ENCODE measurements around the gene GTSF1L.
A peak's percentile ranks its signal among the peaks of the same experiment; 100 is the strongest.
"Not testable (repeated sequence)": the region's sequence is repeated elsewhere in the genome, so short reads cannot be mapped to it uniquely, and the experiment has no call there.

Gene GTSF1L

DNA sequence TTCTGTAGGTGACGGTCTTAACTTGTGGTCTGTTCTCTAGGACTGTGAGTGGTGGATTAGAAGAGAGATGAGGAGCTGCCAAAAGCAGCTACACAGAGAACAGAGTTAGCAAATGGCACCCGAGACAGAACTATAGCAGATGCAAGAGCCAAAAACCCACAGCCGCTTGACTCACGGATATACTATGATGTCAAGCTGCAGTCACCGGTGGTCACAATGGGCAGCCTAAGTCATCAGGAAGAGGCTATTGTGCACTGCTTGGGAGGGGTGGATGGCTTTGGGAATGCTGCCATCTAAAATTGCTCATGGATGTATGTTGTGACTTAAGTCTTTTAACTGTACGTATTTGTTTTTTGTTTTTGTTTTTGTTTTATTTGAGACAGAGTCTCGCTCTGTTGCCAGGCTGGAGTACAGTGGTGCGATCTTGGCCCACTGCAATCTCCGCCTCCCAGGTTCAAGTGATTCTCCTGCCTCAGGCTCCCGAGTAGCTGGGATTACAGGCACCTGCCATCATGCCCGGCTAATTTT, at the start of gene GTSF1L:
TSS of gene GTSF1L (minus strand) at position 192 of the 528 bp plus-strand sequence. CDS start 308 bp downstream, outside the sequence.
- no peak for DNase-seq (ENCODE audit: low spot score)

DNA sequence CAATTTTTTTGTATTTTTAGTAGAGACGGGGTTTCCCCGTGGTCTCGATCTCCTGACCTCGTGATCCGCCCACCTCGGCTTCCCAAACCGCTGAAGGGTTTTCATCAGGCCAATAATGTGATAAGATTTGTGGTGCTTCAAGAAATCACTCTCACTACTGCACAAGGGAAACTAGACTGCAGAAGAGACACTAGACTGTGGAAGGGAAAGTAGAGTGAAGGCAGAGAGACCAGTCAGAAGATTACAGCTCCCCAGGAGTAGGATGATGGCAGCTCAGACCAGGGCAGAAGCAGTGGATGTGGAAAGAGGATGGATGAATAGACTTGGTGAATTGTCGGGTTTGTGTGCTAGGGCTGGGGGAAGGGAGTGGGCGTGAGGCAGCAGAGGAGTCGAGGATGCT, 48.0 kb upstream of the GTSF1L start:
- DNase-seq (ENCODE audit: low spot score) = no peak

- no peak for DNase-seq (ENCODE audit: low spot score)
Measured at GRCh38 chr20:43771503-43772190, 44.8 kb upstream of the GTSF1L start.

DNA sequence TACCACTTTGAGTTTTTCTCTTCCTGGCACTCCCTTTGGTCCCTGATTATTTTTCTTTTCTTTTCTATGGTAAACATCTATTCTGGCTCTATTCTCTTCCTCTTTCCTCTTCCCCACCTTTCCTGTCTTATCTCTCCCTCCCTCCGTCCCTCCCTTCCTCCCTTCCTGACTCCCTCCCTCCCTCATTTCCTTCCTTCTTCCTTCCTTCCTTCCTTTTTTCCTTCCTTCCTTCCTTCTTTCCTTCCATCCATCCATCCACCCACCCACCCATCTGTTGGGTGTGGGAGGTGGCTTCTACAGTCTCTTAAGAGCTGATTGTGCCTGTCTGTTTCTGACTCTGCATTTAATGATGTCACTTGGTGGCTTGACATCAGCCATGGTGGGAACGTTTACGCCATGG, 43.5 kb upstream of the GTSF1L start:
- no peak for DNase-seq (ENCODE audit: low spot score)

DNA sequence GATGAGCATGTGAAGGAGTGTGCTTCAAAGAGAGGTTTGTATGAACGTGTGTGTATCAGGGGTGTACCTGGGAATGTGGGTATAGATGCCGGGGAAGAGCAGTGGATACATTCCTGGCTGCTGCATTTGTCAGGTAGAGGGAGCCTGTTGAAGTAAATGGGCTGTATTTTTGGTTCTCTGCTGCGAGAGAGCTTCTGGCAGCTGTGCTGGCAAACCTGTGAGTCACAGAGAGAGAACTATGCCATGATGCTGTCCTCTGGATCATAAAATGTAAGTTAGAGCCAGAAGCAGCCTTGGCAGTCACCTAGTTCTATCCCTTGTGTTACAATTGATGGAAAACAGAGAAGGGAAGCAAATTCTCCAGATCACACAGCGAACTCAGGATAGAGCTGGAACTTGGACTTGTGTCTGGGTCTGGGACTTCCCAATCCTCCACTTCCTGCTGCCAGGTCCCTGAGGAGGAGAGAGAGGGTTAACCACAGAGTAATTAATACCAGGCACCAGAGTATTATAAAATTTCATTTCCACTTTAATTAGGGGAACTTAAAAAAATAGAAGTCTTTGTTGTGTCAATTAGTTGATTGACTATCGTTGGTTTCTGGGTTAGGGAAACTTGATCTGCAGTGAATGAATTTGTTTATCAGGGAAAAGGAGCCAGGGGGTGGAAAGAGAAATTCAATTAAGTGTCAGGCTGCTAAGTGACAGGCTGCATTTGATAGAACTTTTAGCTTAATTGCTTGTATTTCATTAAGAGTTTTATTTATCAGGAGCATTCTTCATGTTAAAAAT, 41.1 kb upstream of the GTSF1L start:
- peak; percentile 60 for DNase-seq (ENCODE audit: low spot score)

DNA sequence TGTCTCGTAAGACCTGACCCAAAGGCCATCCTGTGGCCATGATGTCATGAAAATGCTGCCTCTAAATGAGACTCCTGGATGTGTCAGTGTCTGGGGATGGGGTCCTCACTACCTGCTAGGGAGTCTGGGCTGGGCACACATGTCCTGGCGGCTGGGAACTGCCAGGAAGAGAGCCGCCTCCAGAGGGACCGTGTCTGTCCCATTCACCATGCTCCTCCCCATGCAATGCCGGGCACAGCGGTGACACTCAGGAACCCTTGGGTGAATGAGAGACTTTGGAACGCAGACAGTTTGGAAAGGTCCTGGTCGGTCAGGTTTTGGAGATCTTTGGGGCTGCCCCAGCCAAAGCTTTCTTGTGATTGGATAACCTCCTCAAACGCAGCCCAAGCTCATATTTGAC, 40.1 kb upstream of the GTSF1L start:
- no peak for DNase-seq (ENCODE audit: low spot score)

- no peak for DNase-seq (ENCODE audit: low spot score)
Measured at GRCh38 chr20:43766385-43766784, 39.6 kb upstream of the GTSF1L start.

DNA sequence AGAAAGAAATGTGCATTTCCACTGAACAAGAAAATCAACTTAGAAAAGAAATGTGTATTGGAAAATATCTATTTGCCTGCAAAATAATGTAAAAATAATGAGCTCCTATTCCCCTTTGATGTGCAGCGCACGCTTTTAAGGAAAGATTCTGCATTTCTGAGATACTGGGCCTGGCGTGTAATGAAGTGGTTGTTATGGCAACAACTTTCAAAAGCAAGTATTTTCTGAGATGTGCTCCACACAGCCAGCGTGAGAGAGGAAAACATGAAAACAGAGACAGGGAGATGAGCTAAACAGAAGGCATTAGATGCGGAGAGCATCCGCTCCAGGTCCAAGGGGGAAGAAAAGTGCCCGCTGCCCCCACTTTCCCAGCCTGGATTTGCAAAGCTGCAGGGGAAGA, 39.1 kb upstream of the GTSF1L start:
- DNase-seq (ENCODE audit: low spot score) = no peak

GRCh38 chr20:43762911-43763310, 36.1 kb upstream of the GTSF1L start:
- no peak for DNase-seq (ENCODE audit: low spot score)

- no peak for DNase-seq (ENCODE audit: low spot score)
Measured at GRCh38 chr20:43761386-43762340, 34.9 kb upstream of the GTSF1L start.

- DNase-seq (ENCODE audit: low spot score) = not testable (repeated sequence)
Measured at GRCh38 chr20:43757888-43758287, 31.1 kb upstream of the GTSF1L start.

DNA sequence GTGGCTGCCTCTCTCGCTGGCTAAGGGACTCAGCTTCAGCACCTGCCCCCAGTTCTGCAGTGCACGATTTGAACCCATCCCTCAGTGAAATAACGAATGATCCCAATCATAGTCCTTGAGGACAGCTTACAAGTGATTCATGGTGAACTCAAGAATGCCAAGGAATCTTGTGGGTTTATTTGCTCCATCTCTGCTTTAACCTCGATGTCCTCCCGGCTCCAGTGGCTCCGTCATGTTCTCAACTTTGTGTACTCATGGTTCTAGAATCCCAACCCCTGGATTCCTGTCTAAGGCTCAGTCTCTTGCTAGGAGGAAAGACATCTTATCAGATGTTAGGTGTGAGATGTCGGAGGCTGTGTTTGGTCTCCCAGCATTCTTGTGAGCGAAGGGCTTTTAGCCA, 29.0 kb upstream of the GTSF1L start:
- no peak for DNase-seq (ENCODE audit: low spot score)

- DNase-seq (ENCODE audit: low spot score) = no peak
Measured at GRCh38 chr20:43755390-43755789, 28.6 kb upstream of the GTSF1L start.

- DNase-seq (ENCODE audit: low spot score) = peak; percentile 86
Measured at GRCh38 chr20:43752561-43753301, 25.9 kb upstream of the GTSF1L start.

GRCh38 chr20:43752051-43752360, 25.2 kb upstream of the GTSF1L start:
- DNase-seq (ENCODE audit: low spot score) = no peak

- no peak for DNase-seq (ENCODE audit: low spot score)
Measured at GRCh38 chr20:43751167-43752050, 24.6 kb upstream of the GTSF1L start.

GRCh38 chr20:43750774-43751166, 24.0 kb upstream of the GTSF1L start:
- DNase-seq (ENCODE audit: low spot score) = no peak

GRCh38 chr20:43749734-43750294, 23.0 kb upstream of the GTSF1L start:
- peak; percentile 61 for DNase-seq (ENCODE audit: low spot score)

DNA sequence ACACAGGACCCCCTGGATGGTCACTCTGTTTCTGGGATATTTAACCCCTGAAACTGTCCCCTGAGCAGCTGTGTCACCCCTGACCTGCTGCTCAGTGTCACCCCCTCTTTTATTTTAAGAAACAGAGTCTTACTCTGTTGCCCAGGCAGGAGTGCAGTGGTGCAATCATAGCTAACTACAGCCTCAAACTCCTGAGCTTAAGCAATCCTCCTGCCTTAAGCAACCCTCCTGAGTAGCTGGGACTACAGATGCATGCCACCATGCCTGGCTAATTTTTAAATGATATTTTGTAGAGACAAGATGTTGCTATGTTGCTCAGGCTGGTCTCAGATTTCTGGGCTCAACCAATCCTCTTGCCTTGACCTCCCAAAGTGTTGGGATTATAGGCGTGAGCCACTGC, 21.5 kb upstream of the GTSF1L start:
- no peak for DNase-seq (ENCODE audit: low spot score)

All from SW480 (cell line).